Natural killer cell (primary cell): ENCODE results near the gene SNX24. TPM values are rescaled to one million over a fixed set of nuclear protein-coding genes. Genes with fewer than 3 reads are reported as not detected.
"Not testable (repeated sequence)": the region's sequence is repeated elsewhere in the genome, so short reads cannot be mapped to it uniquely, and the experiment has no call there.

Experiments
- ATAC-seq, 3 donors: fragments of 150-1000 bp in 2 of 3; fragments of 200-7000 bp in 1 of 3; cut with Tn5 transposase; 1 replicate in 1 of 3; 2 replicates in 2 of 3; pipeline ENCODE4 v1.10.0; 2021; ENCODE audit warnings: mild to moderate bottlenecking in 2 of 3, moderate library complexity in 2 of 3
- DNase-seq, 2 donors: peaks; one replicate each; pipeline versions ENCODE4 v3.0.0 to v3.0.0-alpha.2; 2013 to 2021; ENCODE audit warnings: mixed read lengths in 1 of 2
- H3K27ac ChIP-seq: one replicate; pipeline ENCODE4 v1.5.1; 2013; ENCODE audit warnings: mild to moderate bottlenecking, low read length
- H3K27me3 ChIP-seq: one replicate; pipeline ENCODE4 v1.6.1; 2013; ENCODE audit warnings: low read length; ENCODE audit not compliant: control insufficient read depth, insufficient read depth
- H3K36me3 ChIP-seq: one replicate; pipeline ENCODE4 v1.6.1; 2013; ENCODE audit warnings: low read length; ENCODE audit not compliant: control insufficient read depth, insufficient read depth
- H3K4me1 ChIP-seq: one replicate; pipeline ENCODE4 v1.6.1; 2013; ENCODE audit warnings: low read length; ENCODE audit not compliant: control insufficient read depth, insufficient read depth
- H3K4me3 ChIP-seq: one replicate; pipeline ENCODE4 v1.5.1; 2013; ENCODE audit warnings: low read length
- H3K9me3 ChIP-seq: one replicate; pipeline ENCODE4 v1.6.1; 2013; ENCODE audit warnings: low read length; ENCODE audit not compliant: control insufficient read depth, insufficient read depth
- H3K27ac Mint-ChIP-seq, 2 donors: one replicate each; pipeline ENCODE4 v1.8.0; 2022; ENCODE audit warnings: mild to moderate bottlenecking in 2 of 2, mixed read lengths in 2 of 2, moderate library complexity in 1 of 2
- H3K27me3 Mint-ChIP-seq, 2 donors: one replicate each; pipeline ENCODE4 v1.8.0; 2022; ENCODE audit warnings: low read depth in 2 of 2, mixed read lengths in 2 of 2
- H3K36me3 Mint-ChIP-seq: one replicate; pipeline ENCODE4 v1.8.0; 2022; ENCODE audit warnings: mixed read lengths
- H3K4me1 Mint-ChIP-seq, 2 donors: one replicate each; pipeline ENCODE4 v1.8.0; 2022; ENCODE audit warnings: mixed read lengths in 2 of 2
- H3K4me3 Mint-ChIP-seq: one replicate; pipeline ENCODE4 v1.8.0; 2022; ENCODE audit warnings: mild to moderate bottlenecking, moderate library complexity, mixed read lengths
- H3K9me3 Mint-ChIP-seq, 2 donors: one replicate each; pipeline ENCODE4 v1.8.0; 2022; ENCODE audit warnings: mixed read lengths in 2 of 2
- WGBS: methylation state at CpG from one replicate; pipeline ENCODE4 v1.1.7; 2013; ENCODE audit warnings: missing lambda C conversion rate; ENCODE audit not compliant: insufficient coverage; 5-methylcytosine and 5-hydroxymethylcytosine counted together
- intact Hi-C: fragments of 100-400 bp; cut with micrococcal nuclease; formaldehyde crosslinking; loops from one replicate; pipeline ENCODE4 v1.14.2; 2022
- total RNA-seq, 4 donors: library from RNA; stranded (reverse); fragments of 120-200 nt in 1 of 4; gene quantifications; one replicate each; pipeline versions ENCODE4 v1.2.3 to v1.2.4, GENCODE V29; 2013 to 2022
- TF ChIP-seq, protein P1 (sequence below): fragments of 200-600 bp; IDR thresholded peaks from one replicate; pipeline ENCODE4 v1.8.0; 2022; ENCODE audit warnings: antibody characterized with exemption

The SNX24 gene
- total RNA-seq, 3 donors from 2014 or later (not counting 1 experiment from before 2014, with no cell fraction given): 3.6 to 5.2 (median 3.7) TPM

DNA sequence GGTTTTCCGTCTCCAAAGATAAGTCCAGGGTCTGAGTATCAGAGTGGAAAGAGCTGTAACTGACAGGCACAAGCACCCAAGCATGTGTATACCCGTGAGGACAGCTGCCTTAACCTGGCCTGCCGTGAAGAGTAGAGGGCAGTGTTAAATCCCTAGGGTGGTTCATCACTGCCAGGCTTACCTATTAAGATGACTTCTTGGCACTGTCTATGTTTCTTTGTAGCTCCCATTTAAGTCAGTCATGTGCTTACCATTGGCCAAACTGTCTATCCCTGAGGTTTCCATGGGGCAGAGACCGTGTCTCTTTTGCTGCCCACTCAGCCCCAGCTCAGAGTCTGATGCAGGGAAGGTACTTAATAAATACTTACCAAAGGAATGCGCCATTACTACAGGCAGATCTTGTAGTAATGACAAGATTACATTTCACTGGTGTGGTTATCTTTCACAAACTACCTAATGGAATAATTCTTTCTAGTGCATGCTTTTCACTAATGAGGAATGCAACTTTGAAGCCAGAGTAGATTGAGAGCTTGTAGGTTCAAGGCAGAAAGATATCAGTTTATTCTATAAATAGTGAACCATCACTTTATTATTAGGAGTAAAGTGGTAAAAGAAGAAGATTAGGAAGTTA is 64.2 kb downstream of the SNX24 start:
- Mint-ChIP-seq H3K36me3 (no peaks in the 10 kb centered on the region), H3K27ac (no peak overlapping the region), H3K4me3 (no peak overlapping the region), H3K27me3 (no peaks in the 10 kb centered on the region), H3K4me1 (no peaks in the 10 kb centered on the region), H3K9me3 (no peaks in the 10 kb centered on the region)
- Histone ChIP-seq H3K4me3 (no peak overlapping the region), H3K9me3 (no peaks in the 10 kb centered on the region), H3K36me3 (no peaks in the 10 kb centered on the region), H3K27ac (no peak overlapping the region), H3K27me3 (no peaks in the 10 kb centered on the region), H3K4me1 (no peaks in the 10 kb centered on the region)
- intact Hi-C loops: no loop called here
- TF ChIP-seq, protein P1, sequence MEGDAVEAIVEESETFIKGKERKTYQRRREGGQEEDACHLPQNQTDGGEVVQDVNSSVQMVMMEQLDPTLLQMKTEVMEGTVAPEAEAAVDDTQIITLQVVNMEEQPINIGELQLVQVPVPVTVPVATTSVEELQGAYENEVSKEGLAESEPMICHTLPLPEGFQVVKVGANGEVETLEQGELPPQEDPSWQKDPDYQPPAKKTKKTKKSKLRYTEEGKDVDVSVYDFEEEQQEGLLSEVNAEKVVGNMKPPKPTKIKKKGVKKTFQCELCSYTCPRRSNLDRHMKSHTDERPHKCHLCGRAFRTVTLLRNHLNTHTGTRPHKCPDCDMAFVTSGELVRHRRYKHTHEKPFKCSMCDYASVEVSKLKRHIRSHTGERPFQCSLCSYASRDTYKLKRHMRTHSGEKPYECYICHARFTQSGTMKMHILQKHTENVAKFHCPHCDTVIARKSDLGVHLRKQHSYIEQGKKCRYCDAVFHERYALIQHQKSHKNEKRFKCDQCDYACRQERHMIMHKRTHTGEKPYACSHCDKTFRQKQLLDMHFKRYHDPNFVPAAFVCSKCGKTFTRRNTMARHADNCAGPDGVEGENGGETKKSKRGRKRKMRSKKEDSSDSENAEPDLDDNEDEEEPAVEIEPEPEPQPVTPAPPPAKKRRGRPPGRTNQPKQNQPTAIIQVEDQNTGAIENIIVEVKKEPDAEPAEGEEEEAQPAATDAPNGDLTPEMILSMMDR: no peak
- WGBS: 85% methylated on average over 5 of the region's 5 CpGs
- no peak for DNase-seq
- ATAC-seq: no peak

DNA sequence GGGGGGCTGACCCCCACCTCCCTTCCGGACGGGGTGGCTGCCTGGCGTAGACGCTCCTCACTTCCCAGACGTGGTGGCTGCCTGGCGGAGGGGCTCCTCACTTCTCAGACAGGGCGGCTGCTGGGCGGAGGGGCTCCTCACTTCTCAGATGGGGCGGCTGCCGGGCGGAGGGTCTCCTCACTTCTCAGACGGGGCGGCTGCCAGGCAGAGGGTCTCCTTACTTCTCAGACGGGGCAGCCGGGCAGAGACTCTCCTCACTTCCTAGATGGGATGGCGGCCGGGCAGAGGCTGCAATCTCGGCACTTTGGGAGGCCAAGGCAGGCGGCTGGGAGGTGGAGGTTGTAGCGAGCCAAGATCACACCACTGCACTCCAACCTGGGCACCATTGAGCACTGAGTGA is 68.0 kb downstream of the SNX24 start:
- H3K27ac Mint-ChIP-seq, H3K4me3 Mint-ChIP-seq, H3K9me3 ChIP-seq, H3K36me3 Mint-ChIP-seq, H3K27ac ChIP-seq, H3K36me3 ChIP-seq, intact Hi-C loops, H3K4me3 ChIP-seq, DNase-seq, H3K4me1 Mint-ChIP-seq, H3K4me1 ChIP-seq, H3K9me3 Mint-ChIP-seq, H3K27me3 Mint-ChIP-seq, ATAC-seq, H3K27me3 ChIP-seq: not testable (repeated sequence)
- WGBS: 98% methylated on average over 18 of the region's 20 CpGs

DNA sequence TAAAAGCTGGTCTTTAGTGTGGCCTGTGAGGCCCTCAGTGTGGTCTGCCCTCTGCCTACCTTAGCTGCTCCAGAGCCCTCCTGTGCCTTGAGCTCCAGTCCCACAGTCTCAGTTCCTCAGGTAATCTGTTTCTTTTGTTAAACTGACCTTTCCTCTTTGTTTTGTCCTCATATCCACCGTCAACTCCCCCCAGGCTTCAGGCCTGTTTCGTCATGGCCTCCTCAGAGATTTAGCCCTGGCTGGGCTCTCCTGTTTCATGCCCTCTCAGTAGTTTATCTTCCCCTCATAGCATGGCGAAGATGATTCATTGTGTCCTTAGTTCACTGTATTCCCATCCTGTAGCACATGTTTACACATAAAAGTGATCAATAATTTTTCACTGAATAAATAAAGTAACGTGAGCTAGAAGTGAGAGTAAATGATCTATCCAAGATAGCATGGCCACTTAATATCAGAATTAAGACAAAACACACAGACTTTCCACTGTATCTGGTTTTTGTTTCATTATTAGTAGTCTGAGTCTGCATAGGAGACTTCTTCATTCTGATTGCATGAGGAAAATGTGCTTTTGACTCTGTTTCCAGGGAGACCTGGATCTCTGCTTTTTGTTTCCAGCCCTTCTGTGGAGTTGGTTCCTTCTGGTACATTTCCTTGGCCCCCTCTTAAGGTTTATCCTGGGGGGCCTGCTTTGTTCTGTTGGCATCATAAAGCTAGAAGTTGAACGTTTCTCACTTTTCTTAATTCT is 70.5 kb downstream of the SNX24 start:
- TF ChIP-seq, protein P1: no peak
- Mint-ChIP-seq H3K36me3 (no peaks in the 10 kb centered on the region), H3K27ac (no peak overlapping the region), H3K4me1 (peaks cover 0 to 10% of the 10 kb centered on the region in 2 donors), H3K27me3 (no peaks in the 10 kb centered on the region), H3K4me3 (no peak overlapping the region), H3K9me3 (no peaks in the 10 kb centered on the region)
- WGBS: 90% methylated on average over 3 of the region's 5 CpGs
- Histone ChIP-seq H3K27ac (no peak overlapping the region), H3K9me3 (no peaks in the 10 kb centered on the region), H3K4me1 (no peaks in the 10 kb centered on the region), H3K36me3 (no peaks in the 10 kb centered on the region), H3K4me3 (no peak overlapping the region), H3K27me3 (no peaks in the 10 kb centered on the region)
- ATAC-seq: no peak
- no peak for DNase-seq
- intact Hi-C loops: no loop called here

DNA sequence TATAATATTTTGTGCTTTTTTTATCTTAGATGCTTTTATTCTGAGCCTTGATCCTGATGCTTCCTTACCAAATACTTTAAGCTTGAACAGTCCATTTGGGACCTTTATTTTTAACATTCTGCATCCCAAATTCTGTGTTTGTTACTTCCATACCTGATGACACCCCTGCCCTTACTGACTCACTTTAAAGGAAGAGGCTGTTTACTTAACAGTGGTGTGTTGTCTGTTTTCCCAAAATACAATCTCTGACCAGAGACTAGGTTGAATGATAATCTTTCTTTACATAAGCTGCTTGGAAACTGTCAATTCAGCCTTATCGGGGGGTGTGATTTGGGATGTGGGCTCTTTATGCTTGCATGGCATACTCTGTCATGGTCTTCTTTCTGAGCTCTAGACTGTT is 71.1 kb downstream of the SNX24 start:
- ATAC-seq: no peak
- H3K4me1 Mint-ChIP-seq: peaks cover 0 to 10% of the 10 kb centered on the region in 2 donors
- no peaks in the 10 kb centered on the region for H3K9me3 Mint-ChIP-seq

More for the DNA sequence above, 71.1 kb downstream of the SNX24 start:
- Histone ChIP-seq H3K4me1 (no peaks in the 10 kb centered on the region), H3K4me3 (no peak overlapping the region), H3K36me3 (no peaks in the 10 kb centered on the region), H3K27ac (no peak overlapping the region), H3K9me3 (no peaks in the 10 kb centered on the region), H3K27me3 (no peaks in the 10 kb centered on the region)
- H3K4me3 Mint-ChIP-seq: no peak overlapping the region
- WGBS: 89% methylated on average over 1 of the region's 1 CpG
- no peak overlapping the region for H3K27ac Mint-ChIP-seq
- intact Hi-C loops: no loop called here
- TF ChIP-seq, protein P1: no peak
- no peaks in the 10 kb centered on the region for H3K36me3 Mint-ChIP-seq
- no peaks in the 10 kb centered on the region for H3K27me3 Mint-ChIP-seq
- DNase-seq: no peak
